ENCODE measurements around the gene IFIT1B.
"Not testable (repeated sequence)": the region's sequence is repeated elsewhere in the genome, so short reads cannot be mapped to it uniquely, and the experiment has no call there.

Gene IFIT1B

GRCh38 chr10:89404104-89405047, 26.5 kb downstream of the IFIT1B start:
- Histone ChIP-seq H3K9ac (ENCODE audit: low read length) (no peak overlapping the region), H3K9me3 (ENCODE audit: low read length) (no peaks in the 10 kb centered on the region), H3K36me3 (ENCODE audit: insufficient read depth, low read length) (peaks cover 21% of the 10 kb centered on the region), H3K4me1 (ENCODE audit: insufficient read depth, low read length) (no peaks in the 10 kb centered on the region), H3K4me3 (ENCODE audit: low read depth in 1 of 2, low read length in 2 of 2) (no peak overlapping the region), H3K27ac (ENCODE audit: low read depth, low read length) (no peak overlapping the region), H3K27me3 (ENCODE audit: control insufficient read depth in 1 of 2, insufficient read depth in 2 of 2, low read length in 2 of 2) (no peaks in the 10 kb centered on the region)

GRCh38 chr10:89406178-89406577, 28.3 kb downstream of the IFIT1B start:
- H3K36me3 ChIP-seq (ENCODE audit: insufficient read depth, low read length) = peaks cover 21% of the 10 kb centered on the region
- not testable (repeated sequence) for H3K27ac ChIP-seq (ENCODE audit: low read depth, low read length); H3K4me3 ChIP-seq (ENCODE audit: low read depth in 1 of 2, low read length in 2 of 2); H3K27me3 ChIP-seq (ENCODE audit: control insufficient read depth in 1 of 2, insufficient read depth in 2 of 2, low read length in 2 of 2); H3K9ac ChIP-seq (ENCODE audit: low read length); H3K9me3 ChIP-seq (ENCODE audit: low read length); H3K4me1 ChIP-seq (ENCODE audit: insufficient read depth, low read length)

- not testable (repeated sequence) for H3K9ac ChIP-seq (ENCODE audit: low read length); H3K4me1 ChIP-seq (ENCODE audit: insufficient read depth, low read length); H3K27me3 ChIP-seq (ENCODE audit: control insufficient read depth in 1 of 2, insufficient read depth in 2 of 2, low read length in 2 of 2); H3K9me3 ChIP-seq (ENCODE audit: low read length); H3K27ac ChIP-seq (ENCODE audit: low read depth, low read length); H3K4me3 ChIP-seq (ENCODE audit: low read depth in 1 of 2, low read length in 2 of 2)
- H3K36me3 ChIP-seq (ENCODE audit: insufficient read depth, low read length) = peaks cover 13% of the 10 kb centered on the region
Measured at GRCh38 chr10:89407792-89408191, 29.9 kb downstream of the IFIT1B start.

DNA sequence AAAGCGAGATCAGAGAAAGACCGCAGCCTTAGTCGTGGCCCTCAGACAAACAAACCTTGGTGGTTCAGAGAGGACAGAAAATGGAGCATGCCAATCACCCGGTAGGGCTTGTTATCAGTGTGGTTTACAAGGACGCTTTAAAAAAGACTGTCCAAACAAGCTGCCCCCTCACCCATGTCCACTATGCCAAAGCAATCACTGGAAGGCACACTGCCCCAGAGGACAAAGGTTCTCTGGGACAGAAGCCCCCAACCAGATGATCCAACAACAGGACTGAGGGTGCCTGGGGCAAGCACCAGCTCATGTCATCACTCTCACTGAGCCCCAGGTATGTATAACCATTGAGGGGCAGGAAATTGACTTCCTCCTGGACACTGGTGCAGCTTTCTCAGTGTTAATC, 31.4 kb downstream of the IFIT1B start:
- not testable (repeated sequence) for H3K4me3 ChIP-seq (ENCODE audit: low read depth in 1 of 2, low read length in 2 of 2); H3K9me3 ChIP-seq (ENCODE audit: low read length); H3K27ac ChIP-seq (ENCODE audit: low read depth, low read length); H3K36me3 ChIP-seq (ENCODE audit: insufficient read depth, low read length); H3K9ac ChIP-seq (ENCODE audit: low read length); H3K27me3 ChIP-seq (ENCODE audit: control insufficient read depth in 1 of 2, insufficient read depth in 2 of 2, low read length in 2 of 2); H3K4me1 ChIP-seq (ENCODE audit: insufficient read depth, low read length)

GRCh38 chr10:89410551-89410950, 32.7 kb downstream of the IFIT1B start:
- H3K9me3 ChIP-seq (ENCODE audit: low read length); H3K4me3 ChIP-seq (ENCODE audit: low read depth in 1 of 2, low read length in 2 of 2); H3K27ac ChIP-seq (ENCODE audit: low read depth, low read length); H3K4me1 ChIP-seq (ENCODE audit: insufficient read depth, low read length); H3K9ac ChIP-seq (ENCODE audit: low read length); H3K36me3 ChIP-seq (ENCODE audit: insufficient read depth, low read length); H3K27me3 ChIP-seq (ENCODE audit: control insufficient read depth in 1 of 2, insufficient read depth in 2 of 2, low read length in 2 of 2): not testable (repeated sequence)

- H3K36me3 ChIP-seq (ENCODE audit: insufficient read depth, low read length); H3K9me3 ChIP-seq (ENCODE audit: low read length); H3K9ac ChIP-seq (ENCODE audit: low read length); H3K4me3 ChIP-seq (ENCODE audit: low read depth in 1 of 2, low read length in 2 of 2); H3K27me3 ChIP-seq (ENCODE audit: control insufficient read depth in 1 of 2, insufficient read depth in 2 of 2, low read length in 2 of 2); H3K27ac ChIP-seq (ENCODE audit: low read depth, low read length): not testable (repeated sequence)
- H3K4me1 ChIP-seq (ENCODE audit: insufficient read depth, low read length) = peaks cover 12% of the 10 kb centered on the region
Measured at GRCh38 chr10:89411135-89411534, 33.3 kb downstream of the IFIT1B start.

- not testable (repeated sequence) for H3K27ac ChIP-seq (ENCODE audit: low read depth, low read length); H3K9me3 ChIP-seq (ENCODE audit: low read length); H3K27me3 ChIP-seq (ENCODE audit: control insufficient read depth in 1 of 2, insufficient read depth in 2 of 2, low read length in 2 of 2); H3K9ac ChIP-seq (ENCODE audit: low read length); H3K4me3 ChIP-seq (ENCODE audit: low read depth in 1 of 2, low read length in 2 of 2); H3K36me3 ChIP-seq (ENCODE audit: insufficient read depth, low read length)
- peaks cover 19% of the 10 kb centered on the region for H3K4me1 ChIP-seq (ENCODE audit: insufficient read depth, low read length)
Measured at GRCh38 chr10:89412276-89412675, 34.4 kb downstream of the IFIT1B start.

GRCh38 chr10:89413398-89413912, 35.6 kb downstream of the IFIT1B start:
- Histone ChIP-seq H3K4me1 (ENCODE audit: insufficient read depth, low read length) (peaks cover 30% of the 10 kb centered on the region), H3K36me3 (ENCODE audit: insufficient read depth, low read length) (peaks cover 12% of the 10 kb centered on the region), H3K27ac (ENCODE audit: low read depth, low read length) (no peak overlapping the region), H3K27me3 (ENCODE audit: control insufficient read depth in 1 of 2, insufficient read depth in 2 of 2, low read length in 2 of 2) (no peaks in the 10 kb centered on the region), H3K9ac (ENCODE audit: low read length) (peak overlapping the region; percentile 74), H3K9me3 (ENCODE audit: low read length) (no peaks in the 10 kb centered on the region), H3K4me3 (ENCODE audit: low read depth in 1 of 2, low read length in 2 of 2) (peak overlapping the region in 1 of 2 donors; percentile 84)

DNA sequence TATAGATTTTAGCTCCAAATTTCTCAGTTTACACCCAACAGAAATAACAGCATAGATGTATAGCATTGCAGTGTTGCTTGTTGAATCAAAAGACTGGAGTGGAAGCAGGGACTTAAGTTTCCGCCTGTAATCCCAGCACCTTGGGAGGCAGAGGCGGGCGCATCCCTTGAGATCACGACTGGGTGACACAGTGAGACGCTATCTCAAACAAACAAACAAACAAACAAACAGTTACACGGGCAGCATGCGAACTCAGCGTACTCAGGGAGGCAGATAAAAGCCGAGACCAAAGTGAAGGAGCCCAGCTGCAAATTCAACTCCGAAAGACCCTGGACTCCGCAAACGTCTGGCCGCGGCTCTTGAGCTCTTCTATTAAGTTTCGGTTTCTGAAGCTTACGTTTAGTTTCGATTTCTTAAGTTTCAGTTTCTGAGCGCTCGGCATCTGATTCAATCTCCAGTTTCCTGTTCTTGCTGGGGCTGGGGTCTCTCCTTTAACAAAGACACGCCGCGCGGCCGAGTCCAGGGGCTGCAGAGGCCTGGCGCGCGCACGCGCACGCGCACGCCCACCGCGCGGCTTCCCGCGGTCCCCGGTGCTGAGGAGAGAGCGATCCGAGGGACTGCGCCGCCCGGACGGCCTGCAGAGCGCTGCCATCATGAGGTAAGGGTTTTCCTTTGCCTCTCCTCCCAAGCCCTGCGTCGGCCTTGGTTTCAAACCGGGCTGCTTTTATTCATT, 36.5 kb downstream of the IFIT1B start, which contains the start of gene IFIT5:
Gene IFIT5 (plus strand): TSS at position 423 of the 733 bp plus-strand sequence. CDS start 231 bp downstream, at position 654.
- H3K9me3 ChIP-seq (ENCODE audit: low read length) = no peaks in the 10 kb centered on the region
- peak within 1 kb of the TSS; percentile 84 to 92 for H3K4me3 ChIP-seq (ENCODE audit: low read depth in 1 of 2, low read length in 2 of 2)
- peak within 1 kb of the TSS; percentile 81 for H3K27ac ChIP-seq (ENCODE audit: low read depth, low read length)
- peaks cover 36% of the 10 kb centered on the region for H3K4me1 ChIP-seq (ENCODE audit: insufficient read depth, low read length)
- peak within 1 kb of the TSS; percentile 74 for H3K9ac ChIP-seq (ENCODE audit: low read length)
- peaks cover 12% of the 10 kb centered on the region for H3K36me3 ChIP-seq (ENCODE audit: insufficient read depth, low read length)
- no peaks in the 10 kb centered on the region for H3K27me3 ChIP-seq (ENCODE audit: control insufficient read depth in 1 of 2, insufficient read depth in 2 of 2, low read length in 2 of 2)

DNA sequence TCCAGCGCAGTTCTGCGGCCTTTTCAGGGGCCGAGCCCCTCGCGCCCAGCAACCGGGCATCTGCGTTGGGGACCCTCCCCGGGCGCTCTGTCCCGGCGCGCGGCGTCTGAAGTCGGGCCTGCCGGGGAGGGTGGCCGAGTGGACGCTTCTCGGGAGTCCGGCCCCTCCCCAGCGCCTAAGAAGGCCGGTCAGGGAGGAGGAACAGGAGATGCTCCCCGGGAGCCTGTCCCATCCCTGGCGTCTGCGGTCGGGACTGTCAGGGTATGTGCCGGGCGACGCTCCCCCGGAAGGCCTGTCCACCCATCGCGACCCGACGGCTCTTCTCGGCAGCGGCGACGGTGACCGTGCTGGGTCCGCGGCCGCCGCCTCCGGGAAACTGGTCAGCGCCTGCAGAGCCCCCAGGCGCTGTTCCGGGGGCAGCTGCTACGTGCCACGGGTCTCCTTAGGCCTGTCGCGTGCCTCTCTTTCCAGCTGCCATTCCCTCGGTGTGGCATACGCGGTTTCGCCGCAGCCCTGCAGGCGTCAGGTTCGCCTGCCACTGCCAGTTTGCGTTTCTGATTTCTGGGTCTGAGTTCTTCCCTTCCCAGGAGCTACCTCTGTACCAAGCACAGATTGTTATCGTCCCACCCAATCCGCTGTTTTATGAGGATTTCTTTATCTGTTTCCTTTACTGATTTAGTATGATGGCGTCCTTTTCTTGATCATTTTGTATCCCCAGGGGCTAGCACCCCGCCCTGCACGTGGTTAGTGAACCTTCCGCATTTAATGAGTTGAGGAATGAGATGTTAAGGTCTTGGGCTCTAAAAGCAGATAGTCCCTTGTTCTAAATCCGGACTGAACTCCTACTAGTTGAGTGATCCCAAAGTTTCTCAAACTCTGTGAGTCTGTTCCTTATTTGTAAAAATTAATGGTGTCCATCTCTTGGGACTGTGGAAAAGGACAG, 37.3 kb downstream of the IFIT1B start:
- peaks cover 12% of the 10 kb centered on the region for H3K36me3 ChIP-seq (ENCODE audit: insufficient read depth, low read length)
- peaks cover 40% of the 10 kb centered on the region for H3K4me1 ChIP-seq (ENCODE audit: insufficient read depth, low read length)
- no peaks in the 10 kb centered on the region for H3K9me3 ChIP-seq (ENCODE audit: low read length)
- peak overlapping the region; percentile 81 for H3K27ac ChIP-seq (ENCODE audit: low read depth, low read length)
- no peaks in the 10 kb centered on the region for H3K27me3 ChIP-seq (ENCODE audit: control insufficient read depth in 1 of 2, insufficient read depth in 2 of 2, low read length in 2 of 2)
- H3K9ac ChIP-seq (ENCODE audit: low read length) = peak overlapping the region; percentile 74
- H3K4me3 ChIP-seq (ENCODE audit: low read depth in 1 of 2, low read length in 2 of 2) = peak overlapping the region; percentile 84 to 92

DNA sequence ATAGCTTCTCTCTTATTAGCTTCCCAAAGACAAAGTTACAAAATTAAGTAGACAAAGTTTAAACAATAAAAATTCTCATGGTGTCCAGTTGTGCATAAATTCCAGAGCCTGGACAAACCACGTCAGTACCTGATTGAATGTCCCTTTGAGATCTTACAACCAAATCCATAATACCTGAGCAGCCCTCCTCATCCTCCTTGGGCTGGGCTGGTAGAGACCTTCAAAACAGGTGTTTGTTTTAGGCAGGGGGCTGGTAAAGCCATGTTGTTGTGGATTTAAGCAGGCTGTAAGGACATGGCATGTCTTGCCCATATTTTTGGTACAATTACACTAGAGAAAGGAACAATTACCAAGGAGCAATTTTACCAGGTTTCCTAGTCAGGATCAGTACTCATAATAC, 38.6 kb downstream of the IFIT1B start:
- Histone ChIP-seq H3K27ac (ENCODE audit: low read depth, low read length) (no peak overlapping the region), H3K4me1 (ENCODE audit: insufficient read depth, low read length) (peaks cover 40% of the 10 kb centered on the region), H3K9ac (ENCODE audit: low read length) (no peak overlapping the region), H3K36me3 (ENCODE audit: insufficient read depth, low read length) (peaks cover 12% of the 10 kb centered on the region), H3K27me3 (ENCODE audit: control insufficient read depth in 1 of 2, insufficient read depth in 2 of 2, low read length in 2 of 2) (no peaks in the 10 kb centered on the region), H3K9me3 (ENCODE audit: low read length) (no peaks in the 10 kb centered on the region), H3K4me3 (ENCODE audit: low read depth in 1 of 2, low read length in 2 of 2) (no peak overlapping the region)
